Measurements from ENCODE around the gene F7. TPM values are rescaled to one million over a fixed set of nuclear protein-coding genes. Genes with fewer than 3 reads are reported as not detected.

The F7 gene
- total and polyA plus RNA-seq, 2 experiments from 2014 or later, result not detected

DNA sequence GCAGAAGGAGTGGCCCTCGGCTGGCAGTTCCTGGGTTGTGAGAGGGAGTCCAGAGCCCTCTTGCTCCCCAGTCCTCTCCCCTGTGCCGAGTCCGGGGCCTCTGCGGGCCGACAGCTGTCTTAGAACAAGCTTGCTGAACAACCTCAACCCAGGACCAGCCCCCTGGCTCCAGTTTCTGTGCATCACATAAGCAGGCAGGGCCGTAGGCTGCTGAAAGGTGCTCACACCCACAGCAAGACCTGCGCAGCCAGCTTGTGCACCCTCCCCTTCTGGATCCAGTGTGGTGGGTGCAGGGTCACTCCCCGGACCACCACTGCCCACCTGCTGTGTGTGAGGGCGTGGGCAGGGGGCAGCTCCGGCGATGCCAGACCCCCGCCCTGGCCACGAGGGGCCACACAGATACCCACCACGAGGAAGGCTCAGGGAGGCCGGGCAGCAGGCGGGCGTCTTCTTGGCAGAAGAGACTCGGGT lies 25.2 kb upstream of the F7 start:
- H2AFZ ChIP-seq, result no peak overlapping the region
- no peak overlapping the region for H3K9ac ChIP-seq
- H3K27ac ChIP-seq, result no peak overlapping the region
- H3K4me3 ChIP-seq, result no peak overlapping the region
- H3K9me3 ChIP-seq (ENCODE audit: low read depth), result no peaks in the 10 kb centered on the region
- H3K79me2 ChIP-seq (ENCODE audit: insufficient read depth), result no peaks in the 10 kb centered on the region
- no peaks in the 10 kb centered on the region for H3K4me1 ChIP-seq (ENCODE audit: insufficient read depth)
- no peaks in the 10 kb centered on the region for H3F3A ChIP-seq (ENCODE audit: insufficient read depth)
- H3K4me2 ChIP-seq (ENCODE audit: unreplicated experiment), result no peak overlapping the region
- H4K20me1 ChIP-seq (ENCODE audit: insufficient read depth), result no peaks in the 10 kb centered on the region
- 48% methylated on average over 17 to 18 of the region's 18 CpGs for WGBS, 2 experiments (ENCODE audit: low coverage in 1 of 2, low lambda C conversion rate in 2 of 2, missing lambda C conversion rate in 2 of 2)
- peaks cover 6% of the 10 kb centered on the region; the same call in 1 of the 2 replicates for H3K27me3 ChIP-seq (replicated peaks; ENCODE audit: insufficient read depth)
- no peak for DNase-seq
- H3K36me3 ChIP-seq (ENCODE audit: low read depth), result no peaks in the 10 kb centered on the region
- in situ Hi-C loops (cut with MboI), result no loop called here
- TF ChIP-seq EZH2phosphoT487 (IDR thresholded peaks at IDR 0.05; ENCODE audit: insufficient read depth, low read depth), result no peak
- no peak for TF ChIP-seq EZH2 (IDR thresholded peaks at IDR 0.05; ENCODE audit: insufficient read depth, poor library complexity, severe bottlenecking)
- H3K9me2 ChIP-seq (ENCODE audit: insufficient read depth), result no peaks in the 10 kb centered on the region

DNA sequence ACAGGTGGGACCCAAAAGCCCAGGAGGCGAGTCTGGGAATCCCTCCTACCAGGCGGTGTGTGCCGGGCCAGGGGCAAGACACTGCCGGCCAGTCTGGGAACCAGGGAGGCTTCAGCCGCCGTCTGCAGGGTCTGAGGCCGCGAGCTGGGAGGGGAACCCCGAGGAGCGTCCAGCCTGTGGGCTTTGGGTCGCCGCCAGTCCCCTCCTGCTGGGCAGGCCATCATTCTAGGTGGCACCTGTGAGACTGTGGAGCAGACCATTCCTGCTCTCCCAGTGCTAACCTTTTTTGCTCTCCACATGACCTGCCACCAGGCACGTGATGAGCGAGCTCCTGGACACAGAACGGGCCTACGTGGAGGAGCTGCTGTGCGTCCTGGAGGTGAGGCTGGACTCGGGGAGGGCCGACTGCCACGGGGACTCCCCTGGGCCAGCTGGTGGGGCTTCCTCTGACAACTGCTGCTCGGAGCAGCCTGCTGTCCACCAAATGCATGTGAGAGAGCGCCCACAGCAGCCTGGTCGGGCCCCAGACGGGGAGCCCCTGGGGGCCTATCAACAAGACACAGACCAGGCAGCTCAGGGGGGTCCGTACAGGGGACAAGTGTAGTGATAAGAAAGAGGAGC lies 24.6 kb upstream of the F7 start:
- Histone ChIP-seq H3F3A (ENCODE audit: insufficient read depth) (no peaks in the 10 kb centered on the region), H3K4me3 (no peak overlapping the region), H3K9me3 (ENCODE audit: low read depth) (no peaks in the 10 kb centered on the region), H3K4me1 (ENCODE audit: insufficient read depth) (no peaks in the 10 kb centered on the region), H3K79me2 (ENCODE audit: insufficient read depth) (no peaks in the 10 kb centered on the region), H3K27me3 (replicated peaks; ENCODE audit: insufficient read depth) (peaks cover 6% of the 10 kb centered on the region; the same call in 1 of the 2 replicates), H3K27ac (no peak overlapping the region), H2AFZ (no peak overlapping the region), H4K20me1 (ENCODE audit: insufficient read depth) (no peaks in the 10 kb centered on the region), H3K36me3 (ENCODE audit: low read depth) (no peaks in the 10 kb centered on the region), H3K9ac (no peak overlapping the region), H3K4me2 (ENCODE audit: unreplicated experiment) (no peak overlapping the region), H3K9me2 (ENCODE audit: insufficient read depth) (no peaks in the 10 kb centered on the region)
- WGBS, 2 experiments (ENCODE audit: low coverage in 1 of 2, low lambda C conversion rate in 2 of 2, missing lambda C conversion rate in 2 of 2), result 62 to 66% methylated on average over 23 to 25 of the region's 25 CpGs
- DNase-seq, result no peak
- in situ Hi-C loops (cut with MboI), result no loop called here
- TF ChIP-seq EZH2 (IDR thresholded peaks at IDR 0.05; ENCODE audit: insufficient read depth, poor library complexity, severe bottlenecking) (no peak), EZH2phosphoT487 (IDR thresholded peaks at IDR 0.05; ENCODE audit: insufficient read depth, low read depth) (no peak)

DNA sequence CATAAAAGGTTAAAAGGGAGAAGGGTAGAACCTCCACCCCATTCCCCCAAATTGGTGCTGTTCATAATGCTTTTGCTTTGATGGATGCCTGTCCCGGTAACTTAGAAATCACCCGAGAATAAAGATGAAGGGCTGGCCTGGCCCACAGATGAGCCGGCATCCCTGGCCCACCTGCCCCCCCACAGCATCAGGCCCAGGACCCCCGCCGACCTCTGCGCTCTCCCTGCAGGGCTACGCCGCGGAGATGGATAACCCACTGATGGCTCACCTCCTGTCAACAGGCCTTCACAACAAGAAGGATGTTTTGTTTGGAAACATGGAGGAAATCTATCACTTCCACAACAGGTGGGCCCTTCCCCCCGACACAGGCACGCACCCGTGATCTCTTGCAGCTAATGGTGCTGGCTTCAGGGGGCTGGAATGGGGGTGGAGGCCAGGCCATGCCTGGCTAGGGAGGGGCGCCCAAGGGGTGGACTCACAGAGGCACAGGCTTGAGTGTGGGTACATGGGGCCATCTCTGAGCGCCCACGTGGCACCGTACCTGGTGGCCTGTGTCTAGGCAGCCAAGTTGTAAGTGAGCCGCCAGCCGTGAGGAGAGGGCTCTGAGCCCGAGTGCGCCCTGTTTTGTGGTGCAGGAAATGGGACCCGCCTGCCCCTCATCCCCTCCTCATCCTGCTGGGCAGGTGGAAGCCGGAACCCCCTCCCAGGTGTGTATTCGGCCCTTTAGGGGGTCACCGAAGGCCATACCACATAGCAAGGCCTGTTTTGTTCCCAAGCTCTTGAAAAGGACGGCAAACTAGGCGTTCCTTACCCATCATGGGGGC lies 23.2 kb upstream of the F7 start:
- H3K27ac ChIP-seq, result no peak overlapping the region
- H3F3A ChIP-seq (ENCODE audit: insufficient read depth), result no peaks in the 10 kb centered on the region
- in situ Hi-C loops (cut with MboI), result no loop called here
- no peaks in the 10 kb centered on the region for H3K79me2 ChIP-seq (ENCODE audit: insufficient read depth)
- no peak overlapping the region for H3K9ac ChIP-seq
- no peaks in the 10 kb centered on the region for H3K4me1 ChIP-seq (ENCODE audit: insufficient read depth)
- no peak overlapping the region for H2AFZ ChIP-seq
- H3K4me3 ChIP-seq, result no peak overlapping the region
- TF ChIP-seq EZH2phosphoT487 (IDR thresholded peaks at IDR 0.05; ENCODE audit: insufficient read depth, low read depth), result no peak
- no peak for TF ChIP-seq EZH2 (IDR thresholded peaks at IDR 0.05; ENCODE audit: insufficient read depth, poor library complexity, severe bottlenecking)
- 65 to 66% methylated on average over 22 to 24 of the region's 26 CpGs for WGBS, 2 experiments (ENCODE audit: low coverage in 1 of 2, low lambda C conversion rate in 2 of 2, missing lambda C conversion rate in 2 of 2)
- no peaks in the 10 kb centered on the region for H3K9me3 ChIP-seq (ENCODE audit: low read depth)
- peaks cover 6% of the 10 kb centered on the region; the same call in 1 of the 2 replicates for H3K27me3 ChIP-seq (replicated peaks; ENCODE audit: insufficient read depth)
- H3K4me2 ChIP-seq (ENCODE audit: unreplicated experiment), result no peak overlapping the region
- no peak for DNase-seq
- no peaks in the 10 kb centered on the region for H3K36me3 ChIP-seq (ENCODE audit: low read depth)
- no peaks in the 10 kb centered on the region for H3K9me2 ChIP-seq (ENCODE audit: insufficient read depth)
- no peaks in the 10 kb centered on the region for H4K20me1 ChIP-seq (ENCODE audit: insufficient read depth)

DNA sequence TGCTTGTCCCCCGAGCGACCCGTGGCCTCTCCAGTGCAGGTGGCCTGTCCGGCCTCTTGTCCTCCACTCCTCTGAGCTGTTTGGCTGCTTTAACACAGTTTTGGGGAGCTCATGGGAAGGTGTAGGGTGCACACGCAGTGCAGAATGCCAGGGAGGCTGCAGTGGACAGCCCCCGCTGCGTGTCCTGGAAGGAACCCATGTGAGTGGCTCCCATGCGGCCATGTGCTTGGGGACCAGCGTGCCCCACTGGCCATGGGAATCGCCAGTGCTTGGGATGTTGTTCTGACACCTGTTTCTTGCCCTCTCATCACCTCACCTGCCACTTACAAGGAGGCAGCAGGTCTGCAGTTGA lies 22.6 kb upstream of the F7 start:
- H3K4me3 ChIP-seq, result no peak overlapping the region
- peaks cover 6% of the 10 kb centered on the region; the same call in 1 of the 2 replicates for H3K27me3 ChIP-seq (replicated peaks; ENCODE audit: insufficient read depth)
- H3K4me1 ChIP-seq (ENCODE audit: insufficient read depth), result no peaks in the 10 kb centered on the region
- no peak overlapping the region for H3K9ac ChIP-seq
- H3K27ac ChIP-seq, result no peak overlapping the region
- no peaks in the 10 kb centered on the region for H4K20me1 ChIP-seq (ENCODE audit: insufficient read depth)
- DNase-seq, result no peak
- no peak overlapping the region for H2AFZ ChIP-seq
- TF ChIP-seq EZH2 (IDR thresholded peaks at IDR 0.05; ENCODE audit: insufficient read depth, poor library complexity, severe bottlenecking), result no peak
- TF ChIP-seq EZH2phosphoT487 (IDR thresholded peaks at IDR 0.05; ENCODE audit: insufficient read depth, low read depth), result no peak
- H3K9me2 ChIP-seq (ENCODE audit: insufficient read depth), result no peaks in the 10 kb centered on the region
- no peak overlapping the region for H3K4me2 ChIP-seq (ENCODE audit: unreplicated experiment)
- H3F3A ChIP-seq (ENCODE audit: insufficient read depth), result no peaks in the 10 kb centered on the region
- H3K36me3 ChIP-seq (ENCODE audit: low read depth), result no peaks in the 10 kb centered on the region
- H3K79me2 ChIP-seq (ENCODE audit: insufficient read depth), result no peaks in the 10 kb centered on the region
- WGBS, 2 experiments (ENCODE audit: low coverage in 1 of 2, low lambda C conversion rate in 2 of 2, missing lambda C conversion rate in 2 of 2), result 76 to 80% methylated on average over 10 of the region's 10 CpGs
- in situ Hi-C loops (cut with MboI), result no loop called here
- H3K9me3 ChIP-seq (ENCODE audit: low read depth), result no peaks in the 10 kb centered on the region
